OCI-LY3 (cell line): ENCODE results near the gene MRPS18A.

ENCODE experiments used
- H2AFZ ChIP-seq: fragments of 200-600, 300-600 bp; shearing (Covaris generic); 2 replicates; pipeline ENCODE4 v1.6.0; 2014; ENCODE audit warnings: antibody characterized with exemption, low read depth, low read length
- H3K27ac ChIP-seq: fragments of 200-600, 300-600 bp; sonication (generic); 2 replicates; pipeline ENCODE4 v1.5.1; 2014; ENCODE audit warnings: mild to moderate bottlenecking, low read length, moderate library complexity, mixed read lengths
- H3K27me3 ChIP-seq: fragments of 200-600, 300-600 bp; sonication (generic); 2 replicates; pipeline ENCODE4 v1.6.1; 2014; ENCODE audit warnings: low read depth, low read length, mixed read lengths
- H3K36me3 ChIP-seq: fragments of 200-600, 300-600 bp; sonication (generic); replicated peaks from 2 replicates; pipeline ENCODE3; 2014; ENCODE audit warnings: low read depth, low read length, mixed read lengths
- H3K4me1 ChIP-seq: fragments of 300-600, 200-600 bp; sonication (generic); 2 replicates; pipeline ENCODE4 v1.6.1; 2014; ENCODE audit warnings: low read length, mixed read lengths
- H3K4me2 ChIP-seq: fragments of 200-600, 300-600 bp; sonication (generic); 2 replicates; pipeline ENCODE4 v1.6.1; 2014; ENCODE audit warnings: low read length, mixed read lengths
- H3K4me3 ChIP-seq: fragments of 300-600, 200-600 bp; sonication (generic); 2 replicates; pipeline ENCODE4 v1.5.1; 2014; ENCODE audit warnings: antibody characterized with exemption, mild to moderate bottlenecking, low read length, moderate library complexity
- H3K79me2 ChIP-seq: fragments of 300-600, 200-600 bp; shearing (Covaris generic); 2 replicates; pipeline ENCODE4 v1.6.1; 2014; ENCODE audit warnings: mild to moderate bottlenecking, low read length, mixed read lengths
- H3K9ac ChIP-seq: fragments of 300-600, 200-600 bp; shearing (Covaris generic); 2 replicates; pipeline ENCODE4 v1.6.0; 2014; ENCODE audit warnings: mild to moderate bottlenecking, low read length, moderate library complexity
- H3K9me3 ChIP-seq: fragments of 200-600, 300-600 bp; shearing (Covaris generic); 2 replicates; pipeline ENCODE4 v1.6.1; 2014; ENCODE audit warnings: low read length, mixed read lengths; ENCODE audit not compliant: insufficient read depth
- H4K20me1 ChIP-seq: fragments of 200-600, 300-600 bp; sonication (generic); 2 replicates; pipeline ENCODE4 v1.6.1; 2016; ENCODE audit warnings: low read length, mixed read lengths; ENCODE audit not compliant: insufficient read depth
- EZH2phosphoT487 ChIP-seq: fragments of 200-600 bp; shearing (Covaris generic); IDR thresholded peaks from 2 replicates; pipeline ENCODE4 v1.6.1; 2018; ENCODE audit warnings: antibody characterized with exemption, mixed run types, low read depth
- TF ChIP-seq, protein P1 (sequence below): fragments of 200-600, 300-600 bp; sonication (generic); IDR thresholded peaks from 2 replicates; pipeline ENCODE4 v1.5.1; 2014; ENCODE audit warnings: antibody characterized with exemption, low read length, low read depth

The MRPS18A gene

DNA sequence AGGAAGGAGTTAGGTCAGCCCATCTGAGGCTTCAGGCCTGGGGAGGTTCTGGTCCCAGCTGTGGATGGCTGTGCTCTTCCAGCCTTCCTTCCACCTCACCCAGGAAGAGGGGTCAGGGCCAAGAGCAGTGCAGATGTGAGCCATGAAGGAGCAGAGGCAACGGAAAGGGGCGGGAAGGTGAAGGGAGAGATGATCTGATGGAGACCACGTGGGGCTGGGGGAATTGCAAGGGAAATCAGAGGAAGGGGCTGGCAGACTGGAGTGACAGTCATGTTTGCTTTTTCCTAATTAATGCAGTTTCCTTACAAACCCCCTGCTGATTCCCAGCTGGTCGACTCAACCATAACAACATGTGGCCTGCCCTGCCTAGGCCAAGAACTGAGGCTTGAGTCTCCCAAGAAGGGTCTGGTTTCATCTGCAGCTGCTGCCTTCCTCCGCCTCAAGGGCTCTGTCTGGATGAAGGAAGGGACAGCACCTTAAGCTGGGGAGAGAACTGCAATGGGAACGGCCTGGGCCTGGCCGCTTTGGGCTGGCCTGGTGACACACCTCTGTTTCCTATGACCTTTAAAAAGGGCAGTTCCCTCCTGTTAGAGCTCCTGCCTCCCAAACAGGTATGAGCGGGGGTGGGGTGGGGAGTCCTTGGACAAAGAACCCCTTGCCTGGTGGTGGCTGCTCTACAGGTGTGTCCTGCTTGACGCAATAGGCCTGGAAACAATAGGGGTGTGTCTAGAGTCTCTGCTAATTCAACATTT, 7.8 kb upstream of the MRPS18A start:
- no peak overlapping the region for H3K9ac ChIP-seq
- no peaks in the 10 kb centered on the region for H3K79me2 ChIP-seq
- H3K36me3 ChIP-seq, result no peaks in the 10 kb centered on the region
- no peaks in the 10 kb centered on the region for H4K20me1 ChIP-seq
- H3K27me3 ChIP-seq, result peaks cover 28% of the 10 kb centered on the region
- H3K4me1 ChIP-seq, result peaks cover 17% of the 10 kb centered on the region
- TF ChIP-seq, protein P1, sequence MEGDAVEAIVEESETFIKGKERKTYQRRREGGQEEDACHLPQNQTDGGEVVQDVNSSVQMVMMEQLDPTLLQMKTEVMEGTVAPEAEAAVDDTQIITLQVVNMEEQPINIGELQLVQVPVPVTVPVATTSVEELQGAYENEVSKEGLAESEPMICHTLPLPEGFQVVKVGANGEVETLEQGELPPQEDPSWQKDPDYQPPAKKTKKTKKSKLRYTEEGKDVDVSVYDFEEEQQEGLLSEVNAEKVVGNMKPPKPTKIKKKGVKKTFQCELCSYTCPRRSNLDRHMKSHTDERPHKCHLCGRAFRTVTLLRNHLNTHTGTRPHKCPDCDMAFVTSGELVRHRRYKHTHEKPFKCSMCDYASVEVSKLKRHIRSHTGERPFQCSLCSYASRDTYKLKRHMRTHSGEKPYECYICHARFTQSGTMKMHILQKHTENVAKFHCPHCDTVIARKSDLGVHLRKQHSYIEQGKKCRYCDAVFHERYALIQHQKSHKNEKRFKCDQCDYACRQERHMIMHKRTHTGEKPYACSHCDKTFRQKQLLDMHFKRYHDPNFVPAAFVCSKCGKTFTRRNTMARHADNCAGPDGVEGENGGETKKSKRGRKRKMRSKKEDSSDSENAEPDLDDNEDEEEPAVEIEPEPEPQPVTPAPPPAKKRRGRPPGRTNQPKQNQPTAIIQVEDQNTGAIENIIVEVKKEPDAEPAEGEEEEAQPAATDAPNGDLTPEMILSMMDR, result no peak
- no peak for TF ChIP-seq EZH2phosphoT487
- H3K27ac ChIP-seq, result no peak overlapping the region
- no peaks in the 10 kb centered on the region for H3K9me3 ChIP-seq
- H3K4me2 ChIP-seq, result no peak overlapping the region
- H3K4me3 ChIP-seq, result no peak overlapping the region
- H2AFZ ChIP-seq, result no peak overlapping the region

DNA sequence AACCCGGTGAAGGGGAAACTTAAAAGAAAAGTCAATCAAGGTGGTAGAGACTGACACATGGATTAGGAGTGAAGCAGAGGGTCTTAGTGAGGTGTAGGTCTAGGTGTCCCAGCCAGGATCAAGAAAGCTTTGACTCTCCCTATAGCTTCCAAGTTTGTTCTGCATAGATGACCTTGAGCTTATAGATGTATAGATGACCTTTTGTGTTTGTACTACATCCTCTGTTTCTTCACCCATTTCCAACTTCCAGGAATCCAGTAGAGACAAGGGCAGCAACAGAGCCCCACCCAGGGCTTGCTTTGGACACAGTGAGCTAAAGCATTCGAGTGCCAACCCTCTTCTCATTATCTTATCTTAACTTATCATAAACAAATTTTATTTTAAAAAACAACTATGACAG, 1.8 kb upstream of the MRPS18A start:
- Histone ChIP-seq H3K9me3 (no peaks in the 10 kb centered on the region), H3K4me1 (peaks cover 40% of the 10 kb centered on the region), H3K36me3 (no peaks in the 10 kb centered on the region), H3K9ac (no peak overlapping the region), H3K79me2 (peaks cover 36% of the 10 kb centered on the region), H4K20me1 (peaks cover 19% of the 10 kb centered on the region), H3K4me3 (no peak overlapping the region), H3K27ac (no peak overlapping the region), H3K27me3 (0 out of 2 replicates have a peak, but pooled peaks cover 4% of the 10 kb centered on the region), H2AFZ (no peak overlapping the region), H3K4me2 (no peak overlapping the region)
- TF ChIP-seq, protein P1, result no peak
- TF ChIP-seq EZH2phosphoT487, result no peak

DNA sequence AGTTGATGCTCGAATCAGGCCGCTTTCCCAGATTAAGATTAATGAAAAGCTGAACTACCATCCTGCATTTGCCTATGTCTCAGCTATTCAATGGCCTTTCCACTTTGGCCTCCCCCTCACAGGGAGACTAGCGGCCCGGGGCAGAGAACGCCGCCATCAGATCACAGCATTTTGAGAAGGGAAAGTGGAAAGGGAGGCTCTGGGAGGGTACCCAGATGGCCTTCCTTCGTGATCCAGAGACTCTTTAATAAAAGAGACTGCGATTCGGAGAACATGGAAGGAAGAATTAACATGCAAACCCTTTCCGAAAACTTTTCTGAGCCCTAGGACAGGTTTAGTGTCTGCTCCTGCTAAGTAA, 533 bp downstream of the MRPS18A start:
- no peaks in the 10 kb centered on the region for H3K9me3 ChIP-seq
- H3K4me1 ChIP-seq, result peaks cover 59% of the 10 kb centered on the region
- H2AFZ ChIP-seq, result peak overlapping the region; percentile 33; the same call in 1 of the 2 replicates
- H4K20me1 ChIP-seq, result peaks cover 42% of the 10 kb centered on the region
- no peaks in the 10 kb centered on the region for H3K27me3 ChIP-seq
- no peak for TF ChIP-seq EZH2phosphoT487
- TF ChIP-seq, protein P1, result no peak
- H3K4me2 ChIP-seq, result peak overlapping the region; percentile 84
- peaks cover 12% of the 10 kb centered on the region for H3K36me3 ChIP-seq
- peak overlapping the region; percentile 90 for H3K9ac ChIP-seq
- H3K27ac ChIP-seq, result peak overlapping the region; percentile 46
- H3K4me3 ChIP-seq, result peak overlapping the region; percentile 95
- peaks cover 60% of the 10 kb centered on the region for H3K79me2 ChIP-seq

DNA sequence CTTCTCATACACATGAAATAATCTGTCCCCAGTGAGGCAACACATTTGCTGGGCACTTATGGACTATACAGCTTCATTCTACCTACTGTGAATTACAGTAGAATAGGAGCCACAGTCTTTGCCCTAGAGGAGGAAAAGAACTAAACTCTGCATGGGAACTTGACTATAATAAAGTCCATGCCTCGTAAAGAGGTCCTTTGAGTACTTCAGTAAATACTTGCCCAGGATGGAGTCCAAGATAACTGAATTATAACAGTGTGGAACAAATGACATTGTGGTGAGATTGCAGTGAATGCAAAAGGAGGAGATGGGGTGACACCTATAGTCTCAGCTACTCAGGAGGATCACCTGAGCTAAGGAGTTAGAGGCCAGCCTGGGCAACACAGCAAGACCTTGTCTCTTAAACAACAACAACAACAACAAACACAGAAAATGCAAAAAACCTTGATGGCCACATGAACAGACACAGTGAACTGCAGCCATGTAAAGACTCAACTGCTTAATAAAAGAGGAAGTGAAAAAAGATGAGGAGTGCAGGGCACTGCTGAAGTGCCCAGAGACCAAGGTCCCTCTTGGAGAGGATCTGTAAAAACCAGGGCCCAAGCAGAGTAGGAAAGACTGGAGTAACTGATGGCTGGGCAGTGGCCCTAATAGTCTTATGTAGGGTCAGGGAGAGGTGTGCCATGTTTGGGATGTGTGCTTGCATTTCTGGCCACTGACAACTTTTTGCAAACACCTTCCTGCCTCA, 3.7 kb downstream of the MRPS18A start:
- Histone ChIP-seq H3K36me3 (peaks cover 39% of the 10 kb centered on the region), H4K20me1 (peaks cover 61% of the 10 kb centered on the region), H3K4me2 (peak overlapping the region; percentile 57), H3K9ac (peak overlapping the region; percentile 6; the same call in 1 of the 2 replicates), H3K27ac (peak overlapping the region; percentile 64), H3K4me3 (peak overlapping the region; percentile 40), H2AFZ (no peak overlapping the region), H3K27me3 (no peaks in the 10 kb centered on the region), H3K79me2 (peaks cover 78% of the 10 kb centered on the region), H3K4me1 (peaks cover 51% of the 10 kb centered on the region), H3K9me3 (no peaks in the 10 kb centered on the region)
- TF ChIP-seq, protein P1, result no peak
- no peak for TF ChIP-seq EZH2phosphoT487
